ENCODE results near the gene PIAS3.
"Not testable (repeated sequence)": the region's sequence is repeated elsewhere in the genome, so short reads cannot be mapped to it uniquely, and the experiment has no call there.

PIAS3 gene

DNA sequence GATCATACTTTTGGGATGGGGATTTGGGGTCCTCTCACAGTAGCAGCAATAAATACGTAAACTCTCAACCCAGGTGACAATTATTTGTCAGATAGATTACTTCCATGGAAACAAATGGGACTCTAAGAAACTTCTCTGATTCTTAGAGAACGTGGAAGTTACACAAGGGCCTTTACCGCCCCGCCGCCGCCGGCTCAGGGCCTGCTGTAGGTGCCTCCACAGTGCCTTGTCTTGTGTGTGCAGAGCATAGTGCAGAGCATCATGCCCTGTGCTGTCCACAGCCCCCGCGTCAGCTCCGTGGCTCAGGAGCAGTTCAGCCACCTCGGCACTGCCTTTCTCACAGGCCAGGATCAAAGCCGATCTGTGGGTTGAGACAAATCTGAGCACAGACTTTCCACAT, 15.8 kb upstream of the PIAS3 start:
- no peak for DNase-seq (ENCODE audit: low read depth in 2 of 2)

GRCh38 chr1:145871994-145872924, 13.4 kb upstream of the PIAS3 start:
- DNase-seq (ENCODE audit: low read depth in 2 of 2), result peak in 1 of 2 donors; percentile 4

GRCh38 chr1:145868232-145868631, 9.4 kb upstream of the PIAS3 start:
- no peak for DNase-seq (ENCODE audit: low read depth in 2 of 2)

GRCh38 chr1:145863282-145864018, 4.6 kb upstream of the PIAS3 start:
- DNase-seq (ENCODE audit: low read depth in 2 of 2), result no peak

DNA sequence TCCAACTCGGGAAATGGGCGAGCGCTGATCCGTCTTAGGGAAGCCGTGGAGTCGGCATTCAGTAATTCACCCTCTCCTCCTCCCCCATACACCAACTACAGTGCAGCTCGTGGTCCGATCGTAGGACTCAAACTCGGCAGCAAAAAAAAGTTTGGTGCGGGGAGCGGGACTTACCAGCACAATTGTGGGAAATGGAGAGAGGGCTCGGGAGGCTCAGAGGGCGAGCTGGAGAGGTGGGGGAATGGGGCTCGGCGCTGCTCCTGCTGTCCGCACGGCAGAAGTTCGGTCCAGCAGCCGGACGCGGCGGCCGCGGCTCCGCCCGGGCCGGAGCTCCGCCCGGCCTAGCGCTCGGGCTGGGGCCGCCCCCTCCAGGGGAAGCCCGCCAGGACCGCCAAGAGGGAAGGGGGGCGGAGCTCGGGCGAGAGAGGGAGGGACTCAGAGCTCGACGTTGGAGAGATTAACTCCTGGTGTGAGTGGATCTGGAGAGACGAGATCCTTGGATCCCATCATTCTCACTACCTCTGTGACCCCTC, 676 bp upstream of the PIAS3 start:
- DNase-seq (ENCODE audit: low read depth in 2 of 2), result peak; percentile 44 to 65

GRCh38 chr1:145858238-145858900, 512 bp downstream of the PIAS3 start:
- DNase-seq (ENCODE audit: low read depth in 2 of 2), result peak; percentile 10 to 48

GRCh38 chr1:145857170-145857569, 1.7 kb downstream of the PIAS3 start:
- DNase-seq (ENCODE audit: low read depth in 2 of 2), result no peak

DNA sequence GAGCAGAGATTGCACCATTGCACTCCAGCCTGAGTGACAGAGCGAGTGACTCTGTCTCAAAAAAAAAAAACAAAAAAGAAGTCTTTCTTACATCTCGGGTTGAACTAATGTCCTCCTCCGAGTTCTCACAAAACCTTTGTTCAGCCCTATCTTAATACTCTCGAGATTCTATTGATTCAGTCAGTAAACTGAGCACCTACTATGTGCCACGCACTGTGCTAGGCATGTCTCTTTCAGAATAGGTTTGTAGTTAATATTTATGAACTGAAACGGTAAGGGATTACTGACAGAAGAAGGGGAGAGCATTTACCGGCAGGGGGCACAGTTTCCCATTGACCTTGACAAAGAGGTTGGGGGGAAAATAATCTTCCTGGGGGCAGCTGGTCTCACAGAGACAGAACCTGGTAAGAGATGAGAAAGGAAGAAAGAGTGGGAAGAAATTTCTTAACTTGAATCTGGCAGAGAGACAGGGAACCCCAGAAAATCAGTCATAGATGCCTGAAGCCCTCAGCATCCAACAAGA, 3.4 kb downstream of the PIAS3 start:
- no peak for DNase-seq (ENCODE audit: low read depth in 2 of 2)

- no peak for DNase-seq (ENCODE audit: low read depth in 2 of 2)
Measured at GRCh38 chr1:145849356-145850160, 9.3 kb downstream of the PIAS3 start.

DNA sequence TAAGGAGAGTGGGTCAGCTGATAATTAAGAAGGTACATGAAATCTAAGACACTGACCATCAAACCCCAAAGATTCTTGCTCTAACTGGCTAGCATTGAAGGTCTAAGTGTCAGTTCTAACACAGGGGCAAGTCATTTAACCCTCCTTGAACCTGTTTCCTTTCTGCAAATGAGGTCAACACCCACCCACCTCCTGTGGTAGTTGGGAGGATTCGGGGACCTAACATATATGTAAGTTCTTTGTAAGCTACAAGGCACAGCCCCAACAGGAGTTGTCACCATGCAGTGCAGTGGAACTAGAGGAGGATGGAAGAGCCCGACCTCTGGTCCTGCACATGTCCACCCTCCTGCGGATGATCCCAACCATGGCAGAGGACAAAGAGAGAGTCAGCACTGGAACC, 11.1 kb downstream of the PIAS3 start:
- DNase-seq (ENCODE audit: low read depth in 2 of 2), result no peak

- no peak for DNase-seq (ENCODE audit: low read depth in 2 of 2)
Measured at GRCh38 chr1:145846201-145846612, 12.7 kb downstream of the PIAS3 start.

DNA sequence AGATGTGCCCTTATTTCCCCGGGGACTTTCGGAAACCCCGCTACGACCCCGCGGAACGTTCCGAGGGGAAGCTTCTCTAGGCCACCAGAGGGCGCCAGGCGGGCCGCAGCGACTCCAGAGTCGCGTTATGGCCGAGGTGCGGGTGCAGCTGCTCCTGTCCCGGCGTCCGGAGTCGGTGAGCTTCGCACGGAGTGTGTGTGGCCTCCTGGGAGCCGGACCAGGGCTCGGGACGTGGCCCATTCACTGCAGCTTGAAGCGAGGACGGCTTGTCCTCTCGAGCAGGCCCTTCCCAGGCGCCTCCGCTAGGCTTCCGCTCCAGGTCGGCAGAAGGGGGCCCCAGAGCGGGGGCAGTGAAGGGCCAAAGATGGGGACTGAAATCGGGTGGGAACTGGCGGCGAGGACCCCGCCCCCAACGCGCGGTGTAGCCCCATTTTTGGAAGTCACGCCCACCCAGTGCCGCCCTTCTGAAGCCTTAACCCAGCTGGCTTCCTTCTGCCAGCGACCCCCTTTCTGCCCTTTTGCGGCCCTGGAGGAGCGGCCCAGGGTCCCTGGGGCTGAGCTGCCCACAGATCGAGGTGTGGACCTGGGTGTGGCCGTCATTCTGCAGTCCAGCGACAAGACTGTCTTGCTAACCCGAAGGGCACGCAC, 13.2 kb downstream of the PIAS3 start, which contains the start of gene NUDT17:
Gene NUDT17, plus strand, starts transcription at position 117 of the 648 bp plus-strand sequence. Its CDS starts 11 bp downstream, at position 128.
- peak; percentile 55 to 70 for DNase-seq (ENCODE audit: low read depth in 2 of 2)

DNA sequence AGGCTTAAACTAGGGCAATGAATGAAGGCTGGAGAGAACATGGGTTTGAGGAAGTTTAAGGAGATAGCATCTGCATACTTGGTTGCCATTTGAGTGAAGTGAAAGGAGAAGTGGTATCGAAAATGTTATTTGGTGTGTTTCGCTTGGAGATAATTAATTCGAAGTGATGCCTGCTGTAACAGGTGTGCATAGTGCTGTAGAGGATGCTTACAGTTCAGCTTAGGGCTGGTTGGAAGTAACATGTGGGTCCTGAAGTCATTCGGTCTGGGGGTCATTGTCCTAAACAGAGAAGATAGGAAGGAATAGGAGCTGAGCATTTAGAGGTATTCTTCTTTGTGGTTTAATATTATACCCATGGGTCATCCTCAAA, 13.8 kb downstream of the PIAS3 start:
- DNase-seq (ENCODE audit: low read depth in 2 of 2), result no peak

DNA sequence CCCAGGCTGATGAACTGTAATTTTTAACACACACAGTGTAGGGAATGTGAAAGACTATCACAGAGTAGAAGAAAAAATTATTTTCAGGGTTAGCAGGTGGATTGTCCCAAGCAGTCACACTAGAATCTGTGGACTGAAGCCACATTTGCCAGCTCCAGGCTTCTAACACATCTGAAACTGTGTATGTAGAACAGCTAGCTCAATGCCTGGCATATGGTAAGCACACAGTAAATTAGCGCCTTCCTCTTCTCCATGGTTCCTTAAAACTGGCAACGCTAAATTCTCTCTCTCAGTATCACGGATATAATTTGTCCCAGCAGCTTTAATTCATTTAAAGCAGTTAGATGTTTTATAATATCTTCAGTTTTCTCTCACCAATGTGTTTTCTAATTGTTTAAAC, 15.8 kb downstream of the PIAS3 start:
- no peak for DNase-seq (ENCODE audit: low read depth in 2 of 2)

GRCh38 chr1:145837656-145838055, 21.2 kb downstream of the PIAS3 start:
- DNase-seq (ENCODE audit: low read depth in 2 of 2), result no peak

- not testable (repeated sequence) for DNase-seq (ENCODE audit: low read depth in 2 of 2)
Measured at GRCh38 chr1:145830810-145831209, 28.1 kb downstream of the PIAS3 start.

- no peak for DNase-seq (ENCODE audit: low read depth in 2 of 2)
Measured at GRCh38 chr1:145828367-145829026, 30.4 kb downstream of the PIAS3 start.

DNA sequence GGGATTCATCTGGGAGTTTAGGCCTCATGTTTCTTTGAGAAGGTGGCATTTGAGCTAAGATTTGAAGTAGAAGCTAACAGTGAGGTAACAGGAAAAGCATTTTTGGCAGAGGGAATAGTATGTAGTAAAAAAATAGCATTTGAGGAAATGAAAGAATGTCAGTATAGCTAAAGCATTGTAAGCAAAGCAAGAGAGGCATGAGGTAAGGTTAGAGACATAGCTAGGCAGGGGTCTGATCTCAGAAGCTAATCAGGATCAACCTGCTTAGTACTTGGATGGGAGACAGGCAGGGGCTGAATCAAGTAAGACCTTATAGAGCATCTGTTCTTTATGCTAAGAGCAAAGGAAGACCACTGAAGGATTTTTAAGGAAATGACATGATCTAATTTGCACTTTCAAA, 30.9 kb downstream of the PIAS3 start:
- DNase-seq (ENCODE audit: low read depth in 2 of 2), result no peak

GRCh38 chr1:145826030-145826429, 32.9 kb downstream of the PIAS3 start:
- no peak for DNase-seq (ENCODE audit: low read depth in 2 of 2)

DNA sequence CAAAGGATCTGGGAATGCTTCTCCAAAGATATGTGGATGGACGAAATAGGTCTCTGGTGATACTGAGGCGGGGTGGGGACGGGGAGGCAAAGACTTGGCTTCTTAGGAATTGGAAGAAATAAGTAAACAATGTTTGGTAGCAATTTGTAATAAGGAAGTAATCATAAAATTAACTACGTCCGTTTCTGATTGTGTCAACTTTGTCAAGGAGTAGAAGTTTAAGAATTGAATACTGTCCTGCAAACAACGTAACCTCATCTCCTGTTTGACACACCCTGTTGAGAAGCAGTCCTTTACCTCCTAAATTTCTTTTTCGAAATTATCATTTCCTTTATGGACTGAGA, 34.4 kb downstream of the PIAS3 start:
- no peak for DNase-seq (ENCODE audit: low read depth in 2 of 2)
